Measurements from ENCODE around the gene PEX26. TPM values are rescaled to one million over a fixed set of nuclear protein-coding genes. Genes with fewer than 3 reads are reported as not detected.
"Not testable (repeated sequence)": the region's sequence is repeated elsewhere in the genome, so short reads cannot be mapped to it uniquely, and the experiment has no call there.

Gene PEX26
- polyA plus RNA-seq, 1 donor from 2014 or later, result 30.2 TPM

DNA sequence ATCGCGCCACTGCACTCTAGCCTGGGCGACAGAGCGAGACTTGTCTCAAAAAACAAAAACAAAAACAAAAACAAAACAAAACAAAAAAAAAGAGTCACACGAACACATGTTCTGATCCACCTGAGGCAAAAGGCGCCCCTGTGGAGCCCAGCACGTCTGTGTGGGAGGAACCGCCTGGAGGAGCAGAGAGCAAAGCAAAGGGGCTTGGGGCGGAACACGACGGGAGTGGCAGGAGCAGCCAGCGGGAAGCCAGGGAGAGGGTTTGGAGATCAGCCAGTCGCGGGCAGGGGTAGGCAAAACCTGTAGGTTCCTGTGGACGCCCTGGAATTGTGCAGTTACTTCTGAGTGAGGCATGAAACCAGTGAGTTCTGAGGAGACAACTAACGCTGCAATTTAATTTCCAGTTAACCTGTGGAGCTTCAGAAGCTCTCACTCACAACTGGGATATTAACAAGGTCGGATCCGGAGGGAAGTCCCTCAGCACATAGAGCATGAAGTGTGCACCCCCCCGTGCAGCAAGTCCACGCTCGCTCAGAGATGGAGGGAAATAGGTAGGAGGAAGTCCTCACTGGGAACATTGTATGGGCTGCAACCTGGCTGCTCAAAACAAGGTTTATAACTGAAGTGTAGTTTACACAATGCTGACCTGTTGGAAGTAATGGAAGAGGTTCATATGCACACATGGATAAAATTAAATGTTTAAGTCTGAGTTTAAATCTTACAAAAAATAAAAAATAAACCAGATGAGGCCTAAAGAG, 59.0 kb downstream of the PEX26 start:
- TF ChIP-seq POLR2AphosphoS5 (IDR thresholded peaks at IDR 0.05) (no peak), EP300 (conservative IDR thresholded peaks at IDR 0.05; ENCODE audit: poor library complexity, severe bottlenecking) (no peak), MXI1 (conservative IDR thresholded peaks at IDR 0.05; ENCODE audit: poor library complexity, severe bottlenecking) (no peak), RAD21 (conservative IDR thresholded peaks at IDR 0.05) (no peak), TAF1 (IDR thresholded peaks at IDR 0.05; ENCODE audit: low read depth) (no peak), SMC3 (conservative IDR thresholded peaks at IDR 0.05; ENCODE audit: poor library complexity) (no peak)
- TF ChIP-seq, protein P1, sequence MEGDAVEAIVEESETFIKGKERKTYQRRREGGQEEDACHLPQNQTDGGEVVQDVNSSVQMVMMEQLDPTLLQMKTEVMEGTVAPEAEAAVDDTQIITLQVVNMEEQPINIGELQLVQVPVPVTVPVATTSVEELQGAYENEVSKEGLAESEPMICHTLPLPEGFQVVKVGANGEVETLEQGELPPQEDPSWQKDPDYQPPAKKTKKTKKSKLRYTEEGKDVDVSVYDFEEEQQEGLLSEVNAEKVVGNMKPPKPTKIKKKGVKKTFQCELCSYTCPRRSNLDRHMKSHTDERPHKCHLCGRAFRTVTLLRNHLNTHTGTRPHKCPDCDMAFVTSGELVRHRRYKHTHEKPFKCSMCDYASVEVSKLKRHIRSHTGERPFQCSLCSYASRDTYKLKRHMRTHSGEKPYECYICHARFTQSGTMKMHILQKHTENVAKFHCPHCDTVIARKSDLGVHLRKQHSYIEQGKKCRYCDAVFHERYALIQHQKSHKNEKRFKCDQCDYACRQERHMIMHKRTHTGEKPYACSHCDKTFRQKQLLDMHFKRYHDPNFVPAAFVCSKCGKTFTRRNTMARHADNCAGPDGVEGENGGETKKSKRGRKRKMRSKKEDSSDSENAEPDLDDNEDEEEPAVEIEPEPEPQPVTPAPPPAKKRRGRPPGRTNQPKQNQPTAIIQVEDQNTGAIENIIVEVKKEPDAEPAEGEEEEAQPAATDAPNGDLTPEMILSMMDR (IDR thresholded peaks at IDR 0.05; ENCODE audit: poor library complexity, severe bottlenecking), result no peak
- H3F3A ChIP-seq (ENCODE audit: insufficient read depth, low read length, poor library complexity, severe bottlenecking), result no peaks in the 10 kb centered on the region
- H3K27me3 ChIP-seq (ENCODE audit: insufficient read depth, low read depth, low read length), result no peaks in the 10 kb centered on the region

DNA sequence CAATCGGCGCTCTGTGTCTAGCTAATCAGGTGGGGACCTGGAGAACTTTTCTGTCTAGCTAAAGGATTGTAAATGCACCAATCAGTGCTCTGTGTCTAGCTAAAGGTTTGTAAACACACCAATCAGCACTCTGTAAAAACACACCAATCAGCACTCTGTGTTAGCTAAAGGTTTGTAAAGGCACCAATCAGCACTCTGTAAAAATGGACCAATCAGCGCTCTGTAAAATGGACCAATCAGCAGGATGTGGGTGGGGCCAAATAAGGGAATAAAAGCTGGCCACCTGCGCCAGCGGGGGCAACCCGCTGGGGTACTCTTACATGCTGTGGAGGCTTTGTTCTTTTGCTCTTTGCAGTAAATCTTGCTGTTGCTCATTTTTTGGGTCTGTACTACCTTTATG, 63.2 kb downstream of the PEX26 start:
- not testable (repeated sequence) for H3K9me2 ChIP-seq (ENCODE audit: insufficient read depth, low read length); H3K9ac ChIP-seq (ENCODE audit: low read length)

More for the DNA sequence above, 59.0 kb downstream of the PEX26 start:
- H3K27ac ChIP-seq (ENCODE audit: low read length), result no peak overlapping the region
- no peaks in the 10 kb centered on the region for H3K36me3 ChIP-seq (ENCODE audit: insufficient read depth, low read length)
- no peaks in the 10 kb centered on the region for H4K20me1 ChIP-seq (ENCODE audit: insufficient read depth)
- H3K4me2 ChIP-seq (ENCODE audit: low read length), result no peak overlapping the region
- no peaks in the 10 kb centered on the region for H3K9me3 ChIP-seq (ENCODE audit: low read length)
- no peaks in the 10 kb centered on the region for H3K9me2 ChIP-seq (ENCODE audit: insufficient read depth, low read length)
- H3K9ac ChIP-seq (ENCODE audit: low read length), result no peak overlapping the region
- no peak overlapping the region for H3K4me3 ChIP-seq (ENCODE audit: low read length)
- no peak overlapping the region for H2AFZ ChIP-seq (ENCODE audit: low read depth, low read length)
- H3K79me2 ChIP-seq (replicated peaks; ENCODE audit: insufficient read depth, low read length), result no peaks in the 10 kb centered on the region

DNA sequence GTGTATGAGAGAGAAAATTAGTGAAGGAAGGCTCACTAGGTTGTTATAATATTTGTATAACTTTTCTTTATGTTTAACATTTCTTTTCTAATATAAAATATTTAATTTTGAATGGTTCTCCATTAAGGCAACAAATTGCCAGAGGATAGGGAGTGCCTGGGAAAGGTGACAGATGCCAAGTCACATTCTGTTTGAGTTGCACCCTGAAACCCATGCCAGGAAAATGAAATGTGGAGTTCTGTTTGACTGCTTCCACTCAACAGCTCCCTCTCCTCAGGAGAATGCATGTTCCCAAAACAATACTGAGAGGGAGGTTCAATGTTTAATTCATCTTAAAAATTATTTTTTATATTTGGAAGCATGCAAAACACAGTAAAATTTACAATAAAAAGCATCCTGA, 66.3 kb downstream of the PEX26 start:
- H4K20me1 ChIP-seq (ENCODE audit: insufficient read depth), result no peaks in the 10 kb centered on the region
- no peaks in the 10 kb centered on the region for H3F3A ChIP-seq (ENCODE audit: insufficient read depth, low read length, poor library complexity, severe bottlenecking)
- H3K9ac ChIP-seq (ENCODE audit: low read length), result no peak overlapping the region
- H3K4me2 ChIP-seq (ENCODE audit: low read length), result no peak overlapping the region
- H3K9me2 ChIP-seq (ENCODE audit: insufficient read depth, low read length), result no peaks in the 10 kb centered on the region
- no peaks in the 10 kb centered on the region for H3K9me3 ChIP-seq (ENCODE audit: low read length)
- H3K4me3 ChIP-seq (ENCODE audit: low read length), result no peak overlapping the region
- no peaks in the 10 kb centered on the region for H3K27me3 ChIP-seq (ENCODE audit: insufficient read depth, low read depth, low read length)
- H3K36me3 ChIP-seq (ENCODE audit: insufficient read depth, low read length), result no peaks in the 10 kb centered on the region
- no peaks in the 10 kb centered on the region for H3K79me2 ChIP-seq (replicated peaks; ENCODE audit: insufficient read depth, low read length)
- no peak overlapping the region for H3K27ac ChIP-seq (ENCODE audit: low read length)
- TF ChIP-seq, protein P1 (IDR thresholded peaks at IDR 0.05; ENCODE audit: poor library complexity, severe bottlenecking), result no peak
- TF ChIP-seq RAD21 (conservative IDR thresholded peaks at IDR 0.05) (no peak), POLR2AphosphoS5 (IDR thresholded peaks at IDR 0.05) (no peak), MXI1 (conservative IDR thresholded peaks at IDR 0.05; ENCODE audit: poor library complexity, severe bottlenecking) (no peak), EZH2 (IDR thresholded peaks at IDR 0.05; ENCODE audit: borderline replicate concordance, insufficient read depth, low read length, poor library complexity, severe bottlenecking) (no peak), SMC3 (conservative IDR thresholded peaks at IDR 0.05; ENCODE audit: poor library complexity) (no peak), TAF1 (IDR thresholded peaks at IDR 0.05; ENCODE audit: low read depth) (no peak), EP300 (conservative IDR thresholded peaks at IDR 0.05; ENCODE audit: poor library complexity, severe bottlenecking) (no peak)
- TF ChIP-seq, protein P2, sequence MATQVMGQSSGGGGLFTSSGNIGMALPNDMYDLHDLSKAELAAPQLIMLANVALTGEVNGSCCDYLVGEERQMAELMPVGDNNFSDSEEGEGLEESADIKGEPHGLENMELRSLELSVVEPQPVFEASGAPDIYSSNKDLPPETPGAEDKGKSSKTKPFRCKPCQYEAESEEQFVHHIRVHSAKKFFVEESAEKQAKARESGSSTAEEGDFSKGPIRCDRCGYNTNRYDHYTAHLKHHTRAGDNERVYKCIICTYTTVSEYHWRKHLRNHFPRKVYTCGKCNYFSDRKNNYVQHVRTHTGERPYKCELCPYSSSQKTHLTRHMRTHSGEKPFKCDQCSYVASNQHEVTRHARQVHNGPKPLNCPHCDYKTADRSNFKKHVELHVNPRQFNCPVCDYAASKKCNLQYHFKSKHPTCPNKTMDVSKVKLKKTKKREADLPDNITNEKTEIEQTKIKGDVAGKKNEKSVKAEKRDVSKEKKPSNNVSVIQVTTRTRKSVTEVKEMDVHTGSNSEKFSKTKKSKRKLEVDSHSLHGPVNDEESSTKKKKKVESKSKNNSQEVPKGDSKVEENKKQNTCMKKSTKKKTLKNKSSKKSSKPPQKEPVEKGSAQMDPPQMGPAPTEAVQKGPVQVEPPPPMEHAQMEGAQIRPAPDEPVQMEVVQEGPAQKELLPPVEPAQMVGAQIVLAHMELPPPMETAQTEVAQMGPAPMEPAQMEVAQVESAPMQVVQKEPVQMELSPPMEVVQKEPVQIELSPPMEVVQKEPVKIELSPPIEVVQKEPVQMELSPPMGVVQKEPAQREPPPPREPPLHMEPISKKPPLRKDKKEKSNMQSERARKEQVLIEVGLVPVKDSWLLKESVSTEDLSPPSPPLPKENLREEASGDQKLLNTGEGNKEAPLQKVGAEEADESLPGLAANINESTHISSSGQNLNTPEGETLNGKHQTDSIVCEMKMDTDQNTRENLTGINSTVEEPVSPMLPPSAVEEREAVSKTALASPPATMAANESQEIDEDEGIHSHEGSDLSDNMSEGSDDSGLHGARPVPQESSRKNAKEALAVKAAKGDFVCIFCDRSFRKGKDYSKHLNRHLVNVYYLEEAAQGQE (IDR thresholded peaks at IDR 0.05; ENCODE audit: borderline replicate concordance), result no peak
- no peak overlapping the region for H2AFZ ChIP-seq (ENCODE audit: low read depth, low read length)

More for the DNA sequence above, 63.2 kb downstream of the PEX26 start:
- H3K36me3 ChIP-seq (ENCODE audit: insufficient read depth, low read length); H3F3A ChIP-seq (ENCODE audit: insufficient read depth, low read length, poor library complexity, severe bottlenecking); H3K4me2 ChIP-seq (ENCODE audit: low read length); H2AFZ ChIP-seq (ENCODE audit: low read depth, low read length); H3K27me3 ChIP-seq (ENCODE audit: insufficient read depth, low read depth, low read length); H3K9me3 ChIP-seq (ENCODE audit: low read length); H3K27ac ChIP-seq (ENCODE audit: low read length); H3K79me2 ChIP-seq (replicated peaks; ENCODE audit: insufficient read depth, low read length); H3K4me3 ChIP-seq (ENCODE audit: low read length); H4K20me1 ChIP-seq (ENCODE audit: insufficient read depth): not testable (repeated sequence)

All from neural cell (in vitro differentiated cells).